ENCODE measurements around the gene SLC45A3.

GRCh38 chr1:205701420-205701819, 21.1 kb upstream of the SLC45A3 start:
- TF ChIP-seq CTCF (tag by site-specific recombination; IDR thresholded peaks at IDR 0.05) (no peak), KLF8 (tag by site-specific recombination; IDR thresholded peaks at IDR 0.05) (no peak), PATZ1 (tag by site-specific recombination; IDR thresholded peaks at IDR 0.05) (0 out of 2 replicates have a peak, but pooled peaks have one; percentile 7), ZNF175 (tag by site-specific recombination; IDR thresholded peaks at IDR 0.05) (no peak)
